Left kidney (tissue), 2 donors: Measurements from ENCODE around the gene AFM. TPM values are rescaled to one million over a fixed set of nuclear protein-coding genes. Genes with fewer than 3 reads are reported as not detected.

Source experiments
- DNase-seq: peaks from one replicate; pipeline ENCODE4 v3.0.0-alpha.2; 2013
- polyA plus RNA-seq: library from polyadenylated mRNA; unstranded; fragments of 120-200 nt; gene quantifications from one replicate; pipeline ENCODE4 v1.2.1, GENCODE V29; 2013; ENCODE audit not compliant: insufficient read length

Gene AFM
- polyA plus RNA-seq, 1 donor: 16.7 TPM

GRCh38 chr4:73448448-73449203, 32.9 kb upstream of the AFM start:
- DNase-seq: no peak

GRCh38 chr4:73450398-73451004, 31.0 kb upstream of the AFM start:
- DNase-seq: no peak

- no peak for DNase-seq
These were observed 30.1 kb upstream of the AFM start for GRCh38 chr4:73451404-73451803.

GRCh38 chr4:73451981-73452747, 29.4 kb upstream of the AFM start:
- DNase-seq: no peak

- no peak for DNase-seq
These were observed 28.4 kb upstream of the AFM start for GRCh38 chr4:73452953-73453700.

GRCh38 chr4:73453701-73454005, 27.9 kb upstream of the AFM start:
- DNase-seq: no peak

- no peak for DNase-seq
These were observed 26.6 kb upstream of the AFM start for GRCh38 chr4:73454920-73455319.

GRCh38 chr4:73456177-73457022, 25.1 kb upstream of the AFM start:
- no peak for DNase-seq

GRCh38 chr4:73458184-73459047, 23.1 kb upstream of the AFM start:
- no peak for DNase-seq

- DNase-seq: no peak
These were observed 22.5 kb upstream of the AFM start for GRCh38 chr4:73459048-73459421.

GRCh38 chr4:73460913-73461522, 20.5 kb upstream of the AFM start:
- DNase-seq: no peak

- no peak for DNase-seq
These were observed 13.4 kb upstream of the AFM start for GRCh38 chr4:73468170-73468569.

GRCh38 chr4:73470728-73471127, 10.8 kb upstream of the AFM start:
- DNase-seq: no peak

- no peak for DNase-seq
These were observed 4.4 kb upstream of the AFM start for GRCh38 chr4:73477176-73477575.

GRCh38 chr4:73479323-73479722, 2.2 kb upstream of the AFM start:
- no peak for DNase-seq

GRCh38 chr4:73485085-73485484, 3.5 kb downstream of the AFM start:
- DNase-seq: no peak

GRCh38 chr4:73485596-73485995, 4.1 kb downstream of the AFM start:
- no peak for DNase-seq

- DNase-seq: no peak
These were observed 5.0 kb downstream of the AFM start for GRCh38 chr4:73486497-73486896.

- DNase-seq: no peak
These were observed 5.7 kb downstream of the AFM start for GRCh38 chr4:73487233-73487632.
